ENCODE data around the gene PHACTR2. TPM values are rescaled to one million over a fixed set of nuclear protein-coding genes. Genes with fewer than 3 reads are reported as not detected.
A peak's percentile ranks its signal among the peaks of the same experiment; 100 is the strongest.
"Not testable (repeated sequence)": the region's sequence is repeated elsewhere in the genome, so short reads cannot be mapped to it uniquely, and the experiment has no call there.

Gene PHACTR2
- total RNA-seq, 1 donor from 2014 or later: 75.9 TPM

DNA sequence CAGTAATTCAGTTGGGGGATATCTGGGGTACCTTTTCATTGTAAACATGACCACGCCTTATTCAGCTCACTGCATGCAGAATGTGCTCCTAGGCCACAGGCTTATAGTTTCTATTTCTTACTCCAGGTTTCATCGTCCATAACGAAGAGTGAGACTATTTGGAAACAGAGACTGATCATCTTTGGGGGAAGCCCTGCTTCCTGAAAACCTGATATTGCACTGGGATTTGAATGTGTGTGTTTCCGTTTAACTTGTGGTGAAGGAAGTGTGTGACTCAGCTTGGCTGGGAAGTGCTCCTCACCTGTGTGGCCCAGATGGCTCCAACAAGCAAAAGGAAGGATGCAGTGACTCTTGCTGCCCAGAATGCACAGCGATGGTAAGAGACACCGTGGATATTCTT is 145.8 kb downstream of the PHACTR2 start:
- intact Hi-C loops (cut with DNase I): no loop called here
- ATAC-seq (no peak), DNase-seq (ENCODE audit: missing footprints) (no peak)

DNA sequence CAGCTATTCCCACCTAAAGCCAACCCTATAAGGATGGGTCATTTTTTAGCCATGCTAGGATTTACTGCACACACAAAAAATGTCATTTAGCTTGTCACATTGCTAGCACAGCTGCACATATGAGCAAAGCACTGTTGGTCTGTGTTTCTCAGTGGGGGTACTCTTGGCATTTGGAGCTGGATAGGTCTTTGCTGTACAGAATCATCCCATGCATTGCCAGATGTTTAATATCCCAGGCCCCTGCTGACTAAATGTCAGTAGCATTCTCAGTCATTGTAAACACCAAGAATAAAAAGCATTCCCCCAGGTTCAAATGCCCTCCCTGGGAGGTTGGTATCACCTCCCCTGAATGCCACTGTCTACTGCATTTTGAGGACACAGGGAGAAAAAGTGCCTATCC is 150.8 kb downstream of the PHACTR2 start:
- DNase-seq (ENCODE audit: missing footprints): no peak
- no peak for ATAC-seq
- intact Hi-C loops (cut with DNase I): no loop called here

DNA sequence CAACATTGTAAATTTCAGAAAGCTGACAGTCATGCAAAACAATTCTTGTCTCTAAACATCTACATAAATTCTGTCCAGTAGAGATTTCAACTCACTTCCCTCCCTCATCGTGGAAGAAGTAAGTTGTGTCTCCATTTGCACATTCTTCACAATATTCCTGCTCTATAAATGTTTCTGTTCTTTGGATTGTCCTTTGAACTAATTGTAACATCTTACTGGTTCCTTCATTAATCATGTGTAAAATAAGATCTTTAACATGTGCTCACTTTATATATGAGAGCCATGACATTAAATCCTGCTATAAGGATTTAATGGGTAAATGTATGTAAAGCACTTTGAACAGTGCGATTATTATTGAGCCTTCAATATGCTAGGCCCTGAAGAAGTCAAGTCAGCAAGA is 158.4 kb downstream of the PHACTR2 start:
- ATAC-seq (no peak), DNase-seq (ENCODE audit: missing footprints) (no peak)
- intact Hi-C loops (cut with DNase I): no loop called here

- DNase-seq (ENCODE audit: missing footprints) (no peak), ATAC-seq (no peak)
- intact Hi-C loops (cut with DNase I): no loop called here
Observed at GRCh38 chr6:143838395-143838794, 160.6 kb downstream of the PHACTR2 start.

- no peak for ATAC-seq
- DNase-seq (ENCODE audit: missing footprints): no peak
- intact Hi-C loops (cut with DNase I): no loop called here
Observed at GRCh38 chr6:143839196-143839595, 161.4 kb downstream of the PHACTR2 start.

DNA sequence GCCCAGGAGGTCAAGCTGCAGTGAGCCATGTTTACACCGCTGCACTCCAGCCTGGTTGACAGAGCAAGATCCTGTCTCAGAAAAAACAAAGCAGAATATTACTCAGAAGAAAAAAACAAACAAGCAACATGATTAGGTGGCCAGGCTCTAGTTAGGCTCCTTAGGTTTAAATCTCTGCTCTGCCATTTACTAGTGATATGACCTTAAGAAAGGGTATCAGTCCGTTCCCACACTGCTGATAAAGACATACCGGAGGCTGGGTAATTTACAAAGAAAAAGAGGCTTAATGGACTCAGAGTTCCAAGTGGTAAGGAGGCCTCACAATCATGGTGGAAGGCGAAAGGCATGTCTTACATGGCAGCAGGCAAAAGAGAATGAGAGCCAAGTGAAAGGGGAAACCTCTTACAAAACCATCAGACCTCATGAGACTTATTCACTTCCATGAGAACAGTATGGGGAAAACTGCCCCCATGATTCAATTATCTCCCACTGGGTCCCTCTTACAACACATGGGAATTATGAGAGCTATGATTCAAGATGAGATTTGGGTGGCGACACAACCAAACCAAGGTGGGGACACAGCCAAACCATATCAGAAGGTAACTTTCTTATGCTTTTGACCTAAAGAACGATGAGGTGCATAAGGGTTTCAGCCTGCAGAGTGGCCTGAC is 163.0 kb downstream of the PHACTR2 start:
- intact Hi-C loops (cut with DNase I): loop anchor here (5.0 kb wide), 3 partner anchors 68 to 328 kb away; partner anchors contain the start of gene FUCA2
- no peak for ATAC-seq
- no peak for DNase-seq (ENCODE audit: missing footprints)

DNA sequence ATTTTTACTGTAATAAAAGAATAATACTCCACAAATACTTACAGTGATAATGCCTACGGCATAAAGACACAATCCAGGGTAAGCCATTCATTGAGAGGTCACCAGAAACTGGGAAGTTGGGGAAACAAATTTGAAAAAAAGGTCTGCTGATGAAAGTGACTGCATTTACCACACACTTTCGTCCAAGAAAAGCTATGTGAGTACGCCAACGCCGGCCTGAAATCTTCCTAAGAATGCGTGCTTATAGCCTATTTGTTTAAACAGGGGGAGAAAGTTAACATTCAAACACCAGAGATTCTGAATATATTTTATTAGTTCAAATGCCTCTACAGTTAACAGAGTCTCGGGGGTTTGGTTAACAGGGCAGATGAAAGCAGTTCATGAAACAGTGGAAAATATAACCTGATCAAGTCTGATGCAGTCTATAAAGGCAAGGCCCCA is 164.7 kb downstream of the PHACTR2 start:
- intact Hi-C loops (cut with DNase I): loop anchor here (5.0 kb wide), 3 partner anchors 70 to 330 kb away; partner anchors contain the start of gene FUCA2
- no peak for ATAC-seq
- no peak for DNase-seq (ENCODE audit: missing footprints)

DNA sequence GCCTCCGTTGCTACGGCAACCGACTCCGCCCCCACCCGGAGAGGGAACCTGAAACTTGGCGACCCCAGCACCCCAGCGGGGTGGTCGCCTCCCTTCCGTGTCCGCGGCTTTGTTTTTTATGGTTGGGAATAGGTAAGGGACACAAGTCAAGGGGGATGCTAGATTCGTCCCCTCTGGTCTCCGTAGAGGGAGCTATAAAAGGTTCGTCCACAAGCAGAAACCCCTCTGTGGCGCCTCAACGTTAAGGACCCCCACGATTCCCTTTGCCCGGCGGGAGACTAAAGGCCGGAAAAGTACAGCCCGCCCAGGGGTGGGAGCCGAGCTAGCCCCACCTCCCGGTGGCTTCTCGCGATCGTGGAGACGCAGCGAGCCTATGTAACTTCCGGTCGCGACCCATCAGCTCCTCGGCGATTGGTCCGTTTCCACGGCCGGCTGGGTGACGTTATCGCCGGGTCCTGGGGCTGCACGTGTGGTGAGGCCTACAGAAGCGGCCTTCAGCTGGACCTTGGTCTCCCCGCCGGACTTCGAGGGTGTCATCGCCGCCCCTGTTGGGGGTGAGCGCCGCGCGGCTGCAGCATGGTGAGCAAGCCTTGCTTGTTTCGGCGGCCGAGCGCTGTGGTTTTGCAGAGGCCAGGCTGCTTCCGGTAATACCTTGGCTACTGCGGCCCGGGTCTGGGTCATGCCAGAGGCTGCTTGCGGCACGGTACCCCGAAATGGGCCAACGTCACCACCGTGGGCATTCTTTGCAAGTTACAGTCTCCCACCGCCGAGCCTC is 165.3 kb downstream of the PHACTR2 start, which contains the start of gene LTV1:
LTV1 (plus strand) TSS at position 437 of the 775 bp plus-strand sequence; CDS start at position 577, 140 bp downstream.
- intact Hi-C loops (cut with DNase I): loop anchor here (1.0 to 5.0 kb wide), 4 partner anchors 71 to 331 kb away; partner anchors contain the start of gene FUCA2
- ATAC-seq (peak; percentile 100), DNase-seq (ENCODE audit: missing footprints) (peak; percentile 98)

DNA sequence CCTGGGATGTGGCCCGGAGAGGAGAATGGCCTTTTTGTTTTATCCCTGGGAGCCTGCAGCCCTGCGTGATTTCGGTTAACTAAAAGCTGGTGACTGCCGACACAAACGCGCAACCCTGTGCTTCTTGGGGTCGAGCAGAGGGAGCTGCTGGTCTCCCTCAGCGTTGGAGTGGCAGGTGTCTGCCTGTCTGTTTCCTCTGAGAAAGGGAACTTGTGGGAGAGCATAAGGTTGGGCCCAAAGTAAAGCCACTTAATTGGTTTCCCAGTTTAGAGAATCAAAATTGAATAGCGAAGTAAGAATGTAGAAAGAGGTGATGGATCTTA is 165.9 kb downstream of the PHACTR2 start:
- peak; percentile 0 for ATAC-seq
- intact Hi-C loops (cut with DNase I): loop anchor here (1.0 to 5.0 kb wide), 4 partner anchors 71 to 331 kb away; partner anchors contain the start of gene FUCA2

DNA sequence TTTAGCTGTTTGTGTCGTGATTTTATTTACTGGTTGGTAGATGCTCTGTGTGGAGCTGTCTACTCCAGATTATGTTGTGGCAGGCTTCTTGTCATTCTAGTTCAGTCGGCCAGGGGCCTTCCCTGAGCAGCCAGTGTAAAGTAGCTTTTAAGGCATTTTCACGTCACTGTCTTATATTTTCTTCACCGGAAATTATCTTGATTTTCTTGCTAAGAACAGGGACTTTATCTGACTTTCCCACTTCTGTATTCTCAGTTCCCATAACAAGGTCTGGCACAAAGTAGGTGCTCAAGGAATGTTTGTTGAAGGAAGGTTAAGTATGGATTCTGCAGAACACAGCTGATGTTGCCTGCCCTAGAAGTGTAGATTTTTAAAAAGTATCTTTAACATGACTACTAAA is 166.2 kb downstream of the PHACTR2 start:
- DNase-seq (ENCODE audit: missing footprints): no peak
- no peak for ATAC-seq
- intact Hi-C loops (cut with DNase I): loop anchor here (5.0 kb wide), 3 partner anchors 72 to 332 kb away; partner anchors contain the start of gene FUCA2

More for the DNA sequence above, 165.9 kb downstream of the PHACTR2 start:
- DNase-seq (ENCODE audit: missing footprints): no peak

GRCh38 chr6:143845033-143845432 is 167.3 kb downstream of the PHACTR2 start:
- ATAC-seq (no peak), DNase-seq (ENCODE audit: missing footprints) (no peak)
- intact Hi-C loops (cut with DNase I): no loop called here

- intact Hi-C loops (cut with DNase I); DNase-seq (ENCODE audit: missing footprints); ATAC-seq: not testable (repeated sequence)
Observed at GRCh38 chr6:143851706-143852105, 173.9 kb downstream of the PHACTR2 start.

GRCh38 chr6:143855057-143855456 is 177.3 kb downstream of the PHACTR2 start:
- ATAC-seq; DNase-seq (ENCODE audit: missing footprints); intact Hi-C loops (cut with DNase I): not testable (repeated sequence)

GRCh38 chr6:143856762-143857161 is 179.0 kb downstream of the PHACTR2 start:
- ATAC-seq; DNase-seq (ENCODE audit: missing footprints); intact Hi-C loops (cut with DNase I): not testable (repeated sequence)

DNA sequence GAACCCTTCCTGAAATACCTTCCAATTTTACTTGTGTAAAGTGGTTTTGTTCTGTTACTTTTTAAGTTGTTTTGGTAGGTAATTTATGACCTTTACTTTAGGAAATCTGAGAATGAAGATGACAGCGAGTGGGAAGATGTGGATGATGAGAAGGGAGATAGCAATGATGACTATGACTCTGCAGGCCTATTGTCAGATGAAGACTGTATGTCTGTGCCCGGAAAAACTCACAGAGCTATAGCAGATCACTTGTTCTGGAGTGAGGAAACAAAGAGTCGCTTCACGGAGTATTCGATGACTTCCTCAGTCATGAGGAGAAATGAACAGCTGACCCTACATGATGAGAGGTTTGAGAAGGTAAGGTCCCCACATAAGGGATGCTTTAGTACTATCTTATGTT is 179.9 kb downstream of the PHACTR2 start:
- ATAC-seq: no peak
- intact Hi-C loops (cut with DNase I): no loop called here
- DNase-seq (ENCODE audit: missing footprints): no peak

GRCh38 chr6:143859891-143860660 is 182.3 kb downstream of the PHACTR2 start:
- no peak for ATAC-seq
- no peak for DNase-seq (ENCODE audit: missing footprints)
- intact Hi-C loops (cut with DNase I): no loop called here

DNA sequence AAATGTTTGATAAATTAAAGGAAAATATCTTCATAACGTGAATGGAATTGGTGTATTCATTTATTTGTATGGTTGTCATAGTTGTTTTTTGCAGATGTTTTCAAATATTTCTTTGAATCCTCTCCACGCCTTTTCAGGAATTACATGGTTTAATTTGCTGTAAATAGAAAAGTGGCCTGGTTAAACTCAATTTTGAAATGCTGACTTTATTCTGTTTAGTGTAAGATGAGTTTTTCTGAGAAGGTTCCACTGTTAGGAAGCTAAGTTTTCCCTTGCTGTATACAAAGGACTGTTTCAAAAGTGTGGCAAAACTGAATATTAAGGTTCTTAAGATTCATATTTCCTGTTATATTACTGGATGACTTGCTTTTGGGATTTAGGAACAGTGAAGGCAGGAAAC is 186.0 kb downstream of the PHACTR2 start:
- intact Hi-C loops (cut with DNase I): no loop called here
- DNase-seq (ENCODE audit: missing footprints): no peak

GRCh38 chr6:143864234-143864633 is 186.5 kb downstream of the PHACTR2 start, which contains the start of gene ZC2HC1B:
TSS of gene ZC2HC1B (plus strand) at chr6:143864474. CDS start at chr6:143864540, 66 bp downstream.
- DNase-seq (ENCODE audit: missing footprints): no peak
- no peak for ATAC-seq

More for the DNA sequence above, 186.0 kb downstream of the PHACTR2 start:
- ATAC-seq: no peak

GRCh38 chr6:143867236-143867635 is 189.5 kb downstream of the PHACTR2 start:
- intact Hi-C loops (cut with DNase I): no loop called here
- no peak for ATAC-seq
- DNase-seq (ENCODE audit: missing footprints): no peak

More at GRCh38 chr6:143864234-143864633, 186.5 kb downstream of the PHACTR2 start, which contains the start of gene ZC2HC1B:
- intact Hi-C loops (cut with DNase I): no loop called here

All from Right ventricle myocardium inferior (tissue), 1 donor.